ENCODE results near the gene CLCN6.
"Not testable (repeated sequence)": the region's sequence is repeated elsewhere in the genome, so short reads cannot be mapped to it uniquely, and the experiment has no call there.

CLCN6 gene

GRCh38 chr1:11796036-11796828 is 9.8 kb upstream of the CLCN6 start:
- DNase-seq, result no peak

- DNase-seq, result no peak
Measured at GRCh38 chr1:11797525-11798216, 8.3 kb upstream of the CLCN6 start.

- no peak for DNase-seq
Measured at GRCh38 chr1:11799099-11799498, 6.9 kb upstream of the CLCN6 start.

GRCh38 chr1:11799896-11800295 is 6.1 kb upstream of the CLCN6 start:
- no peak for DNase-seq

GRCh38 chr1:11800391-11800755 is 5.6 kb upstream of the CLCN6 start:
- DNase-seq, result no peak

GRCh38 chr1:11800756-11801433 is 5.1 kb upstream of the CLCN6 start:
- DNase-seq, result no peak

GRCh38 chr1:11802616-11802972 is 3.4 kb upstream of the CLCN6 start:
- no peak for DNase-seq

GRCh38 chr1:11802973-11803885 is 2.8 kb upstream of the CLCN6 start:
- DNase-seq, result peak; percentile 51 to 79 (median 66)

- DNase-seq, result not testable (repeated sequence)
Measured at GRCh38 chr1:11803924-11804665, 1.9 kb upstream of the CLCN6 start.

GRCh38 chr1:11804666-11805421 is 1.1 kb upstream of the CLCN6 start:
- DNase-seq, result peak in 2 of 5 donors; percentile 15 to 24

GRCh38 chr1:11806307-11806936 is 431 bp downstream of the CLCN6 start:
- DNase-seq, result peak in 1 of 5 donors; percentile 22

GRCh38 chr1:11807133-11807532 is 1.1 kb downstream of the CLCN6 start:
- DNase-seq, result no peak

- DNase-seq, result no peak
Measured at GRCh38 chr1:11813021-11813420, 7.0 kb downstream of the CLCN6 start.

- no peak for DNase-seq
Measured at GRCh38 chr1:11817192-11817591, 11.2 kb downstream of the CLCN6 start.

- DNase-seq, result no peak
Measured at GRCh38 chr1:11822091-11822490, 16.1 kb downstream of the CLCN6 start.

- no peak for DNase-seq
Measured at GRCh38 chr1:11823366-11824137, 17.6 kb downstream of the CLCN6 start.

- no peak for DNase-seq
Measured at GRCh38 chr1:11825131-11825530, 19.1 kb downstream of the CLCN6 start.

GRCh38 chr1:11826946-11827345 is 21.0 kb downstream of the CLCN6 start:
- DNase-seq, result no peak

- no peak for DNase-seq
Measured at GRCh38 chr1:11828511-11828910, 22.5 kb downstream of the CLCN6 start.
